Thoracic aorta (tissue), 2 donors: ENCODE data around the gene RPL39L. TPM values are rescaled to one million over a fixed set of nuclear protein-coding genes. Genes with fewer than 3 reads are reported as not detected.

Experiments
- ATAC-seq: fragments of 150-250 bp; one replicate; pipeline ENCODE4 v1.8.0; 2017; ENCODE audit warnings: low read depth; ENCODE audit not compliant: insufficient number of reproducible peaks, low FRiP score
- DNase-seq: peaks from one replicate; pipeline ENCODE4 v3.0.0-alpha.2; 2020; ENCODE audit warnings: low spot score
- H3K27ac ChIP-seq, 2 donors: fragments of 200-600 bp; sonication (generic); 1 replicate in 1 of 2; 2 replicates in 1 of 2; pipeline ENCODE4 v1.5.1; 2016; ENCODE audit warnings: mild to moderate bottlenecking in 2 of 2, moderate library complexity in 2 of 2
- H3K27me3 ChIP-seq: fragments of 200-600 bp; sonication (generic); replicated peaks from 2 replicates; pipeline ENCODE4 v1.6.0; 2016; ENCODE audit warnings: mild to moderate bottlenecking; ENCODE audit not compliant: insufficient read depth
- H3K36me3 ChIP-seq: fragments of 200-600 bp; sonication (generic); one replicate; pipeline ENCODE4 v1.5.1; 2016
- H3K4me1 ChIP-seq, 2 donors: fragments of 200-600 bp; sonication (generic); 1 replicate in 1 of 2; 2 replicates in 1 of 2; pipeline versions ENCODE4 v1.5.1 to v1.6.0; 2016; ENCODE audit warnings: low read depth in 2 of 2, mild to moderate bottlenecking in 1 of 2; ENCODE audit not compliant: control insufficient read depth in 1 of 2
- H3K4me3 ChIP-seq: fragments of 200-600 bp; sonication (generic); 2 replicates; pipeline ENCODE4 v1.5.1; 2016; ENCODE audit warnings: mild to moderate bottlenecking
- H3K9me3 ChIP-seq: fragments of 200-600 bp; sonication (generic); 2 replicates; pipeline ENCODE4 v1.5.1; 2016
- total RNA-seq, 2 donors: library from RNA; depleted of rRNA; stranded (reverse); fragments of >200 nt; gene quantifications; one replicate each; pipeline versions ENCODE4 v1.1.0 to v1.2.3, GENCODE V29; 2016
- TF ChIP-seq, protein P1 (sequence below): fragments of 200-600 bp; sonication (generic); IDR thresholded peaks from one replicate; pipeline ENCODE4 v1.5.1; 2019; ENCODE audit warnings: antibody characterized with exemption

The RPL39L gene
- total RNA-seq, 2 donors from 2014 or later, result 20.0 to 23.1 TPM

DNA sequence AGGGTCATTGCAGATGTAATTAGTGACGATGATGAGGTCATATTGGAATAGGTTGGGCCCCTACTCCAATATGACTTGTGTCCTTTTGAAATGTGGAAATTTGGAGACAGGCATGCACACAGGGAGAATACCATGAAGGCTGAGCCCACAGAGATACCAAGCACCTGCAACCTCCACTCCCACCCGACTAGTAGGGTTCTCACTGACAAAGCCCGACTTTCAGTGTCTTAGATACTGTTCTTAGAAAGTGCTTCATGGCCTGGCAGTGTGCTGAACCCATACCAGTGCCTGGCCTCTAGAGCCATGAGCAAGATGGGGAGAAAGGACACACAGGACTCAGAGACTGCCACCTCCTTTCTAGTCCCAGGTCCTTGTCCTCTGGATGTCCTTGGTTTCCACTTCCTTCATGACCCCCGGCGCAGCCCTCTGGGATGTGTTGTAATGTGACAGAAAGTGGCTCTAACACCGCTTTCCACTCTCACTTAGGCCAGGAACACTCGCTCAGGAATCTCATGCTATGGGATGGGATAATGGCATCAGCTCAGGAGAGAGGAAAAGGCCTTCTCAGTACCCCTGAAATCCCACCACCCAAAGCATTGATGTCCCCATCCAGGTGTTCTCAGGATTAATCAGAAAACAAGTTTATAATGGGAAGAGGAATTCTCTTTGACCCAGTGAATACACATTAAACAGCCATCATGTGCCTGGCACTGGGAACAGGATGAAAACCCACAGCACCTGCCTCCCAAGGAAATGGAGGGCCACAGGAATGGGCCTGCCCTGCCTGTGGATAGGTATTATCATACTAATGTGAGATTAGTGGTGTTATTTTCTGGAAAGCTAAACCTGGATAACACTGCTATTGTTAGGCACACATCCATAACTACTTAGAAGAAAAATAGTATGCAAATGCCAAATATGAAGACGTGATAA lies 59.9 kb downstream of the RPL39L start:
- no peaks in the 10 kb centered on the region for H3K27me3 ChIP-seq
- no peak overlapping the region for H3K27ac ChIP-seq
- TF ChIP-seq, protein P1, sequence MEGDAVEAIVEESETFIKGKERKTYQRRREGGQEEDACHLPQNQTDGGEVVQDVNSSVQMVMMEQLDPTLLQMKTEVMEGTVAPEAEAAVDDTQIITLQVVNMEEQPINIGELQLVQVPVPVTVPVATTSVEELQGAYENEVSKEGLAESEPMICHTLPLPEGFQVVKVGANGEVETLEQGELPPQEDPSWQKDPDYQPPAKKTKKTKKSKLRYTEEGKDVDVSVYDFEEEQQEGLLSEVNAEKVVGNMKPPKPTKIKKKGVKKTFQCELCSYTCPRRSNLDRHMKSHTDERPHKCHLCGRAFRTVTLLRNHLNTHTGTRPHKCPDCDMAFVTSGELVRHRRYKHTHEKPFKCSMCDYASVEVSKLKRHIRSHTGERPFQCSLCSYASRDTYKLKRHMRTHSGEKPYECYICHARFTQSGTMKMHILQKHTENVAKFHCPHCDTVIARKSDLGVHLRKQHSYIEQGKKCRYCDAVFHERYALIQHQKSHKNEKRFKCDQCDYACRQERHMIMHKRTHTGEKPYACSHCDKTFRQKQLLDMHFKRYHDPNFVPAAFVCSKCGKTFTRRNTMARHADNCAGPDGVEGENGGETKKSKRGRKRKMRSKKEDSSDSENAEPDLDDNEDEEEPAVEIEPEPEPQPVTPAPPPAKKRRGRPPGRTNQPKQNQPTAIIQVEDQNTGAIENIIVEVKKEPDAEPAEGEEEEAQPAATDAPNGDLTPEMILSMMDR, result no peak
- peaks cover 23% of the 10 kb centered on the region for H3K36me3 ChIP-seq
- no peaks in the 10 kb centered on the region for H3K9me3 ChIP-seq
- no peak overlapping the region for H3K4me3 ChIP-seq
- DNase-seq (no peak), ATAC-seq (no peak)
- peaks cover 5 to 10% of the 10 kb centered on the region in 2 donors for H3K4me1 ChIP-seq

DNA sequence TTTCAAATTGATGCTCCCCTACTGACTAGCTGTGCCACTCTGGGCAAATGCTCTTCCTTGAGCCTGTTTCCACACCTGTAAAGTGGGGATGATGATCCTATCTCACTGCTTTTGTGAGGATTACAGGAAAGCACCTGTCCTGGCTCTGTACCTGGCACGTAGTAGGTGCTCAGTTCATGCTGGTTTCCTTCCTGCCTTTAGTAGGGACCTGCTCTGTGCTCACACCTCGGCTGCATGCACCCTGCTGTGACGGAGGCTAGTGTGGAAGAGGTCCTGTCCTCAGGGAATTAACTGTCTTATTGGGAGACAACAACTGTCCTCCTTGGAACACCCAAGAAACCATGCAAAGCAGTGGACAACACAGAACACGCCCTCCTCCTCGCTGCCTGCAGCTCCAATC lies 61.8 kb downstream of the RPL39L start:
- Histone ChIP-seq H3K27ac (no peak overlapping the region), H3K27me3 (no peaks in the 10 kb centered on the region), H3K36me3 (peaks cover 38% of the 10 kb centered on the region), H3K4me1 (no peaks in the 10 kb centered on the region), H3K4me3 (no peak overlapping the region), H3K9me3 (no peaks in the 10 kb centered on the region)
- TF ChIP-seq, protein P1, result no peak
- DNase-seq (no peak), ATAC-seq (no peak)

DNA sequence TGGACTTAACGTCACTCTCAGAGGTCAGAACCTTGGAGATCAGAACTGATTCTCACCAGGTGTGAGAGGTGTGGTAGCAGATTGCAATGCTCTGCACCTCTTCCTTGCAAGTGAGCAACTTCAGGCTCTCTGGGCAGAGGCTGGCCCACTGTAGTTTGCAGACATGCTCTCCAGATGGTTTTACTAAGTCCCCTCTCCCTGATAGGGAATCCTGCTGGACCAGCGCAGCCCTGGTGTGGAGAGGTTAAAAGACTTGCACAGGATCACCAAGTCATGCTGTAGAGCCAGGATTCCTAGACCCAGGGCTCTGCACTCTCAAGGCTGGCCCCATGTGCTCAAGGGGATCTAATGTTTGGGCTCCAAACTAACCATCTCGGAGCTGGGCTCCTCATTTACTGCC lies 62.2 kb downstream of the RPL39L start:
- no peaks in the 10 kb centered on the region for H3K27me3 ChIP-seq
- H3K4me3 ChIP-seq, result no peak overlapping the region
- no peak for ATAC-seq
- no peak overlapping the region for H3K27ac ChIP-seq
- DNase-seq, result no peak
- H3K36me3 ChIP-seq, result peaks cover 38% of the 10 kb centered on the region
- no peaks in the 10 kb centered on the region for H3K9me3 ChIP-seq
- TF ChIP-seq, protein P1, result no peak
- no peaks in the 10 kb centered on the region for H3K4me1 ChIP-seq

DNA sequence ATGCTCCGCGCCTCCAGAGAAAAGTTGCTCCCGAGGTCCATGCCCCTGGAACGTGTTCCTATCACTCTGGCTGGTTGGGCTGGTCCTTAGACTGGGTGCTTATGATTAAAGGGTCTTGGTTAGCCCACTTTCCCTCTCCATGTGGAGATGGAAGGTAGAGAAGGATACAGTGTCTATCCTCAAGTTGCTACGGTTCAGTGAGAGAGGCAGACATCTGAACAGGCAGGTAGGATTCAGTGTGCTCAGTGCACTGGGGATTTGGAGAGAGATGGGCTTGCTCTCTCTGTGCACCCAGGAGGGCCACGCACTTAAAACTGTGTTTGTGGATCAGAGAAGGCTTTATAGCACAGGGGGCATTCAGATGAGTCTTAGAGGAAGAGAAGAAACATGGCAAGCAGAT lies 63.0 kb downstream of the RPL39L start:
- Histone ChIP-seq H3K36me3 (peaks cover 38% of the 10 kb centered on the region), H3K9me3 (no peaks in the 10 kb centered on the region), H3K27me3 (no peaks in the 10 kb centered on the region), H3K4me3 (no peak overlapping the region), H3K27ac (no peak overlapping the region), H3K4me1 (no peaks in the 10 kb centered on the region)
- ATAC-seq, result no peak
- TF ChIP-seq, protein P1, result no peak
- DNase-seq, result no peak

DNA sequence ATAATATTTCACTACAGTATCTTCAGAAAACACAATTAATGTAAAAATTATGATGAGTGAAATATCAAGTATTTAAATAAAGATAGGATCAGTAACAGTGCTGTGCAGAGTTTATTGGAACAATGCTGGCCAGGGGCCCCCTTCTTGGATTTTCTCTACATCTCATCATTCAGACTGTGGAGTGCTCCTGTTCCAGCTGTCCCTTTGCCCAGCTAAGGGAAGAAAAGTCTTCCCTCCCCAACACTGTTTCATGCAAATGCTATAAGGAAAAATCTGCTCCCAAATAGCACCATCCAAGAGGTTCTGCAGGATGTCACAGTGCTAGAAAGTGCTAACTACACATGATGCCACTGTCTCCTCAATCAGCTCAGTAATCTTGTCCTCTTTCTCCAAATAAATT lies 64.5 kb downstream of the RPL39L start:
- no peak for DNase-seq
- Histone ChIP-seq H3K9me3 (peaks cover under 1% of the 10 kb centered on the region), H3K36me3 (peaks cover 44% of the 10 kb centered on the region), H3K4me3 (no peak overlapping the region), H3K27me3 (no peaks in the 10 kb centered on the region), H3K27ac (no peak overlapping the region), H3K4me1 (no peaks in the 10 kb centered on the region)
- ATAC-seq, result no peak
- TF ChIP-seq, protein P1, result no peak
